ENCODE results near the gene GATD1.

- TF ChIP-seq CTCF (IDR thresholded peaks at IDR 0.05) (no peak), POLR2A (IDR thresholded peaks at IDR 0.05) (no peak)
These were observed 31.4 kb upstream of the GATD1 start for GRCh38 chr11:808427-809286.

Measured in testis (tissue), 2 donors.